ENCODE measurements around the gene MRPL32. TPM values are rescaled to one million over a fixed set of nuclear protein-coding genes. Genes with fewer than 3 reads are reported as not detected.

Gene MRPL32
- total RNA-seq, 4 donors from 2014 or later = 30.2 to 58.8 (median 34.5) TPM

DNA sequence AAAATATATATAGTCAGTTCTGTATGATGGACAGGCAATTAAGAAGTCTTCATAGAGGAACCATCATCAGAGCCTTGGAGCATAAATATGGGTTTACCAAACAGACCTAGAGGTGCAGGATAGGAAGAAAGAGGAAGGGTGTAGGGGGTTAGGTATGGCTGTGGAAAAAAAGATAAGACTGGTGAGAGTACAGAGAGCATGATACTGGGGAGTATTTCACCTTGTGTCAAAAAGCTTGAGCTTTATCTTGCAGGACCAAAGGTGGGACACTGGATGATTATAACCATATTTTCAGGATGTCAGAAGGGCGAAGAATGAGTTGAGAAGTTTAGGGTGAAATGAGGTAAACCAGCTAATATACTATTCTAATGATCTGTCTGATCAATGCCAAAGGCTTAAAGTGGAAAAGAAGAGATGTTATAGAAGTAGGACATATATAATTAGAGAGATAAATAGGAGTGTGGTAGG, 54.6 kb downstream of the MRPL32 start:
- Histone ChIP-seq H3K9me3 (peaks cover 0 to 9% (median 0%) of the 10 kb centered on the region in 4 donors), H3K36me3 (no peaks in the 10 kb centered on the region), H3K27me3 (no peaks in the 10 kb centered on the region), H3K27ac (no peak overlapping the region), H3K4me1 (no peaks in the 10 kb centered on the region), H3K4me3 (no peak overlapping the region)
- 79 to 88% methylated on average over 1 of the region's 1 CpG for WGBS, 2 donors
- no peak for DNase-seq (ENCODE audit: low spot score in 2 of 2)
- TF ChIP-seq EP300 (IDR thresholded peaks at IDR 0.05) (no peak), POLR2A (IDR thresholded peaks at IDR 0.05) (no peak)
- TF ChIP-seq, protein P1, sequence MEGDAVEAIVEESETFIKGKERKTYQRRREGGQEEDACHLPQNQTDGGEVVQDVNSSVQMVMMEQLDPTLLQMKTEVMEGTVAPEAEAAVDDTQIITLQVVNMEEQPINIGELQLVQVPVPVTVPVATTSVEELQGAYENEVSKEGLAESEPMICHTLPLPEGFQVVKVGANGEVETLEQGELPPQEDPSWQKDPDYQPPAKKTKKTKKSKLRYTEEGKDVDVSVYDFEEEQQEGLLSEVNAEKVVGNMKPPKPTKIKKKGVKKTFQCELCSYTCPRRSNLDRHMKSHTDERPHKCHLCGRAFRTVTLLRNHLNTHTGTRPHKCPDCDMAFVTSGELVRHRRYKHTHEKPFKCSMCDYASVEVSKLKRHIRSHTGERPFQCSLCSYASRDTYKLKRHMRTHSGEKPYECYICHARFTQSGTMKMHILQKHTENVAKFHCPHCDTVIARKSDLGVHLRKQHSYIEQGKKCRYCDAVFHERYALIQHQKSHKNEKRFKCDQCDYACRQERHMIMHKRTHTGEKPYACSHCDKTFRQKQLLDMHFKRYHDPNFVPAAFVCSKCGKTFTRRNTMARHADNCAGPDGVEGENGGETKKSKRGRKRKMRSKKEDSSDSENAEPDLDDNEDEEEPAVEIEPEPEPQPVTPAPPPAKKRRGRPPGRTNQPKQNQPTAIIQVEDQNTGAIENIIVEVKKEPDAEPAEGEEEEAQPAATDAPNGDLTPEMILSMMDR (IDR thresholded peaks at IDR 0.05) = no peak

Other genes starting within 250 kb of the MRPL32 start
- gene C7orf25, start 20.3 kb upstream of the MRPL32 start, total RNA-seq = 10 to 100 TPM; 12.8 to 28.2 (median 14.6) TPM
- gene PSMA2, start 202 bp upstream of the MRPL32 start, total RNA-seq = 10 to 100 TPM; 26.3 to 86.7 (median 48.7) TPM
- 10 to 100 TPM in 1 of 4 donors, 1 to 10 TPM in 3; 3.6 to 10.9 (median 6.5) TPM for gene HECW1, start 180.3 kb downstream of the MRPL32 start, total RNA-seq